Fibroblast of lung (primary cell): Measurements from ENCODE around the gene KLHL21. TPM values are rescaled to one million over a fixed set of nuclear protein-coding genes. Genes with fewer than 3 reads are reported as not detected.

Source experiments
- DNase-seq, 2 donors: peaks; one replicate each; pipeline versions ENCODE4 v3.0.0 to v3.0.0-alpha.2; 2010; ENCODE audit warnings: low read depth in 2 of 2
- H2AFZ ChIP-seq: 2 replicates; pipeline ENCODE4 v1.5.1; 2012; ENCODE audit warnings: low read length, control low read depth, inconsistent platforms
- H3K27ac ChIP-seq: 2 replicates; pipeline ENCODE4 v1.5.1; 2011; ENCODE audit warnings: low read length, control low read depth; ENCODE audit not compliant: insufficient read depth
- H3K27me3 ChIP-seq: 2 replicates; pipeline ENCODE4 v1.5.1; 2011; ENCODE audit warnings: mild to moderate bottlenecking, low read length; ENCODE audit not compliant: control insufficient read depth, insufficient read depth
- H3K36me3 ChIP-seq: 2 replicates; pipeline ENCODE4 v1.5.1; 2011; ENCODE audit warnings: low read length; ENCODE audit not compliant: control insufficient read depth, insufficient read depth
- H3K4me1 ChIP-seq: 2 replicates; pipeline ENCODE4 v1.5.1; 2011; ENCODE audit warnings: low read length; ENCODE audit not compliant: control insufficient read depth, insufficient read depth; ENCODE audit errors: extremely low read depth
- H3K4me2 ChIP-seq: 2 replicates; pipeline ENCODE4 v1.5.1; 2011; ENCODE audit warnings: low read length, control low read depth; ENCODE audit not compliant: insufficient read depth; ENCODE audit errors: extremely low read depth
- H3K4me3 ChIP-seq, 4 experiments: fragments of 200-600 bp in 1 of 4; sonication (generic) in 1 of 4; replicated peaks in 1 of 4; 2 replicates each; pipeline ENCODE4 v1.5.1; 2011 to 2016; ENCODE audit warnings: low read length in 4 of 4, low read depth in 3 of 4, mild to moderate bottlenecking in 3 of 4, control low read depth in 2 of 4, inconsistent platforms in 1 of 4, mixed read lengths in 1 of 4; ENCODE audit not compliant: insufficient read depth in 1 of 4; ENCODE audit errors: control extremely low read depth in 1 of 4
- H3K79me2 ChIP-seq: 2 replicates; pipeline ENCODE4 v1.5.1; 2012; ENCODE audit warnings: mild to moderate bottlenecking, low read length, inconsistent platforms; ENCODE audit not compliant: control insufficient read depth, insufficient read depth
- H3K9ac ChIP-seq: 2 replicates; pipeline ENCODE4 v1.5.1; 2011; ENCODE audit warnings: mild to moderate bottlenecking, low read length, control low read depth; ENCODE audit not compliant: insufficient read depth
- H3K9me3 ChIP-seq: 2 replicates; pipeline ENCODE4 v1.5.1; 2012; ENCODE audit warnings: low read depth, low read length; ENCODE audit not compliant: control insufficient read depth, insufficient read depth
- H4K20me1 ChIP-seq: 2 replicates; pipeline ENCODE4 v1.5.1; 2011; ENCODE audit warnings: low read length; ENCODE audit not compliant: control insufficient read depth, insufficient read depth; ENCODE audit errors: extremely low read depth
- CTCF ChIP-seq, 2 donors: IDR thresholded peaks in 1 of 2; conservative IDR thresholded peaks in 1 of 2; 1 replicate in 1 of 2; 2 replicates in 1 of 2; pipeline ENCODE4 v1.5.1; 2011 to 2012; ENCODE audit warnings: low read length in 2 of 2, control low read depth in 1 of 2, inconsistent platforms in 1 of 2, low read depth in 1 of 2, mild to moderate bottlenecking in 1 of 2
- EZH2 ChIP-seq: IDR thresholded peaks from 2 replicates; pipeline ENCODE4 v1.5.1; 2012; ENCODE audit warnings: low read length, control low read depth, mild to moderate bottlenecking; ENCODE audit errors: missing control alignments
- polyA plus RNA-seq, 2 donors: library from polyadenylated mRNA; depleted of rRNA in 1 of 2; stranded (reverse) in 1 of 2; unstranded in 1 of 2; fragments of >200 nt; gene quantifications; 2 replicates each; pipeline ENCODE4 v1.2.1, GENCODE V29; 2011 to 2012; ENCODE audit warnings: missing spikeins in 1 of 2
- total RNA-seq: library from RNA; depleted of rRNA; stranded (reverse); fragments of >200 nt; gene quantifications from 2 replicates; pipeline ENCODE4 v1.2.1, GENCODE V29; 2014

The KLHL21 gene
- total and polyA plus RNA-seq, 2 donors (not counting 1 experiment from before 2014, with no cell fraction given), result 11.7 to 44.9 TPM

DNA sequence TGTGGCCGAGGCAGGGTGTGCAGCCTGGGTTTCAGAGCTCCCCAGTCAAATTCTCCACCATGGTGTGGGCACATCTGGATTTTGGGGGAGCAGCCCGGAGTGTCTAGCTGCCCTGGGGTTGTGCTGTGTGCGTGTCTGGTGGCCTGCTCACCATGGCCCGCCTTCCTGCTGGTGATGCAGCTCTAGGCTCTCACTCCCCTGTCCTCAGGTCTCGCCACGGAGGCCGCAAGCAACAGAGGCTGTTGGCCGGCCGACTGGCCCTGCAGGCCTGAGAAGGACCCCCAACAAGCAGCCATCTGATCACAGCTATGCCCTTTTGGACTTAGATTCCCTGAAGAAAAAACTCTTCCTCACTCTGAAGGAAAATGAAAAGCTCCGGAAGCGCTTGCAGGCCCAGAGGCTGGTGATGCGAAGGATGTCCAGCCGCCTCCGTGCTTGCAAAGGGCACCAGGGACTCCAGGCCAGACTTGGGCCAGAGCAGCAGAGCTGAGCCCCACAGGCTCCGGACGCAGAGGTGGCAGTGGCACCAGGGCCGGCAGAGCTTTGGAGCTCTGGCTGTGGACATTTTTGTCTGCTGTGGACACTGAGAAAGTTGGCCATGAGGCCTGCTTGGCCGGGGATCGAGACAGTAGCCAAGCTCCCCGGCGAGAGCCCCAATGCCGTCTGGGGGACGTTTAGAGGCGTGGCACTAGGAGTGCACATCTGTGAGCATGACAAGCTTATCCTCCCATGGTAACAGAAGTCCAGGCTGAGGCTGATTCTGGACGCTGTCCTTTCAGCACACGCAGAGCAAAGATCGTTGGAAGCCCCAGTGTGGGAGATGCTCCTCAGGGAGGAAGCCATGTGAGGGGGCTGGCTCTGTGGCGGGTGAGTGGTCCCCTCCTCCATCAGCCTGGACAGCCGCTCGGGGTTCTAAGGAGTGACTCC, 30.2 kb upstream of the KLHL21 start:
- H3K4me1 ChIP-seq, result peaks cover 1% of the 10 kb centered on the region
- no peaks in the 10 kb centered on the region for H3K27me3 ChIP-seq
- no peak overlapping the region for H3K4me2 ChIP-seq
- H3K9ac ChIP-seq, result no peak overlapping the region
- no peak overlapping the region for H3K27ac ChIP-seq
- DNase-seq, result no peak
- H3K9me3 ChIP-seq, result no peaks in the 10 kb centered on the region
- no peak overlapping the region for H3K4me3 ChIP-seq
- no peak for TF ChIP-seq EZH2
- TF ChIP-seq CTCF (conservative IDR thresholded peaks at IDR 0.05 in 1 of 2, IDR thresholded peaks at IDR 0.05 in 1 of 2; ENCODE audit: low read depth in 1 of 2, low read length in 2 of 2), result no peak
- H3K79me2 ChIP-seq, result peaks cover 6% of the 10 kb centered on the region
- H2AFZ ChIP-seq, result no peak overlapping the region
- peaks cover 35% of the 10 kb centered on the region for H3K36me3 ChIP-seq
- H4K20me1 ChIP-seq, result no peaks in the 10 kb centered on the region

DNA sequence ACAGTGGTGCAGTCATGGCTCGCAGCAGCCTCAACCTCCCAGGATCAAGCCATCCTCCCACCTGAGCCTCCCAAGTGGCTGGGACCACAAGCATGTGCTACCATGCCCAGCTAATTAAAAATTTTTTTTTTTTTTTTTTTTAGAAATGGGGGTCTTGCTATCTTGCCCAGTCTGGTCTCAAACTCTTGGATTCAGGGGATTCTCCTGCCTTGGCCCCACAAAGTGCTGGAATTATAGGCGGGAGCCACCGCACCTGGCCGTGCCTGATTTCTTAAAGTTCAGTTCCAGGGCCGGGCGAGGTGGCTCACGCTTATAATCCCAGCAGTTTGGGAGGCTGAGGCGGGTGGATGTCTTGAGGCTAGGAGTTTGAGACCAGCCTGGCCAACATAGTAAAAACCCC, 28.4 kb upstream of the KLHL21 start:
- H3K27ac ChIP-seq, result no peak overlapping the region
- peaks cover 22% of the 10 kb centered on the region for H3K79me2 ChIP-seq
- no peak overlapping the region for H3K4me2 ChIP-seq
- no peaks in the 10 kb centered on the region for H3K9me3 ChIP-seq
- H3K4me3 ChIP-seq, result no peak overlapping the region
- peaks cover 34% of the 10 kb centered on the region for H3K36me3 ChIP-seq
- no peak overlapping the region for H2AFZ ChIP-seq
- H3K27me3 ChIP-seq, result no peaks in the 10 kb centered on the region
- H3K4me1 ChIP-seq, result no peaks in the 10 kb centered on the region
- no peaks in the 10 kb centered on the region for H4K20me1 ChIP-seq
- no peak overlapping the region for H3K9ac ChIP-seq
- DNase-seq, result no peak
- TF ChIP-seq EZH2 (no peak), CTCF (conservative IDR thresholded peaks at IDR 0.05 in 1 of 2, IDR thresholded peaks at IDR 0.05 in 1 of 2; ENCODE audit: low read depth in 1 of 2, low read length in 2 of 2) (no peak)

DNA sequence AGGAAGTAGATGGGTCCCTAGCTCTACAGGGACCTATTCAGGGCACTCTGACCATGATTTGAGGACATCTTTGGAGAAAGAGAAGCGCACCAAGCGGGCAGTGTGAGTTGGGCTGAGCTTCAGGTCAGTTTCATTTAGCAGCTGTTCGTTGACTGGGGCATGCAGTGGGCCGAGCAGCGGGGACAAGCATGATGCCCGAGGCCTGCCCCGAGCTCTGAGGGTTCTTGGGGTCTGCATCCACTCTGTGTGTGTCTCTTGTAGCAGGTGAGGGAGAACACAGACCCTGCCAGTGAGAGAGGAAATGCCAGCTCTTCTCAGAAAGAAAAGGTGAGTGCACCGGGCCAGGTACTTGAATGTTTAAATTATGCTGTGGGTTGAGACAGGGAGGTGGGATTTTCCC, 27.4 kb upstream of the KLHL21 start:
- Histone ChIP-seq H3K36me3 (peaks cover 32% of the 10 kb centered on the region), H3K9me3 (no peaks in the 10 kb centered on the region), H3K9ac (no peak overlapping the region), H3K27me3 (no peaks in the 10 kb centered on the region), H3K4me3 (no peak overlapping the region), H4K20me1 (no peaks in the 10 kb centered on the region), H3K79me2 (peaks cover 29% of the 10 kb centered on the region), H3K4me2 (no peak overlapping the region), H3K27ac (no peak overlapping the region), H3K4me1 (no peaks in the 10 kb centered on the region), H2AFZ (no peak overlapping the region)
- no peak for DNase-seq
- no peak for TF ChIP-seq EZH2
- no peak for TF ChIP-seq CTCF (conservative IDR thresholded peaks at IDR 0.05 in 1 of 2, IDR thresholded peaks at IDR 0.05 in 1 of 2; ENCODE audit: low read depth in 1 of 2, low read length in 2 of 2)
